H9 (cell line): ENCODE measurements around the gene ABCB8. TPM values are rescaled to one million over a fixed set of nuclear protein-coding genes. Genes with fewer than 3 reads are reported as not detected.
A peak's percentile ranks its signal among the peaks of the same experiment; 100 is the strongest.

Source experiments
- DNase-seq: peaks from one replicate; pipeline ENCODE4 v3.0.0-alpha.2; 2017
- H2AFZ ChIP-seq: one replicate; pipeline ENCODE4 v1.6.1; 2013; ENCODE audit warnings: mild to moderate bottlenecking, low read length, control low read depth, moderate library complexity
- H2AK5ac ChIP-seq: 2 replicates; pipeline ENCODE4 v1.6.1; 2013; ENCODE audit warnings: low read length, control low read depth, mixed read lengths; ENCODE audit not compliant: insufficient read length
- H2BK120ac ChIP-seq: one replicate; pipeline ENCODE4 v1.6.1; 2013; ENCODE audit warnings: low read depth, mild to moderate bottlenecking, low read length, control low read depth, inconsistent platforms; ENCODE audit not compliant: poor library complexity, severe bottlenecking
- H2BK12ac ChIP-seq: 2 replicates; pipeline ENCODE4 v1.6.1; 2013; ENCODE audit warnings: low read length, control low read depth, mixed read lengths, low read depth; ENCODE audit not compliant: insufficient read length
- H2BK15ac ChIP-seq: 2 replicates; pipeline ENCODE4 v1.6.1; 2013; ENCODE audit warnings: low read depth, low read length, control low read depth
- H2BK20ac ChIP-seq: one replicate; pipeline ENCODE4 v1.6.1; 2013; ENCODE audit warnings: low read depth, mild to moderate bottlenecking, low read length, control low read depth, inconsistent platforms; ENCODE audit not compliant: poor library complexity, severe bottlenecking
- H2BK5ac ChIP-seq: 2 replicates; pipeline ENCODE4 v1.6.1; 2013; ENCODE audit warnings: low read length, control low read depth, mixed read lengths; ENCODE audit not compliant: insufficient read length
- H3K14ac ChIP-seq: 2 replicates; pipeline ENCODE4 v1.6.1; 2013; ENCODE audit warnings: low read length, control low read depth; ENCODE audit not compliant: insufficient read depth
- H3K18ac ChIP-seq: 2 replicates; pipeline ENCODE4 v1.6.1; 2013; ENCODE audit warnings: low read depth, mild to moderate bottlenecking, mixed read lengths, low read length, control low read depth; ENCODE audit not compliant: insufficient read length
- H3K23ac ChIP-seq: 2 replicates; pipeline ENCODE4 v1.6.1; 2013; ENCODE audit warnings: low read length, control low read depth, mixed read lengths, low read depth; ENCODE audit not compliant: insufficient read length
- H3K23me2 ChIP-seq: 2 replicates; pipeline ENCODE4 v1.6.1; 2013; ENCODE audit warnings: low read depth, mild to moderate bottlenecking, mixed read lengths, low read length, control low read depth; ENCODE audit not compliant: insufficient read length, poor library complexity, severe bottlenecking
- H3K27ac ChIP-seq: 2 replicates; pipeline ENCODE4 v1.5.1; 2013; ENCODE audit warnings: low read length, control low read depth, mixed read lengths, low read depth; ENCODE audit not compliant: insufficient read length
- H3K27me3 ChIP-seq: 2 replicates; pipeline ENCODE4 v1.6.1; 2013; ENCODE audit warnings: low read length, control low read depth, inconsistent platforms; ENCODE audit not compliant: insufficient read depth
- H3K4ac ChIP-seq: 2 replicates; pipeline ENCODE4 v1.6.1; 2013; ENCODE audit warnings: low read depth, mild to moderate bottlenecking, control low read depth, inconsistent platforms, low read length, moderate library complexity
- H3K4me1 ChIP-seq: 2 replicates; pipeline ENCODE4 v1.6.1; 2013; ENCODE audit warnings: low read length, control low read depth, inconsistent platforms; ENCODE audit not compliant: insufficient read depth
- H3K4me2 ChIP-seq: 2 replicates; pipeline ENCODE4 v1.6.1; 2013; ENCODE audit warnings: low read length, control low read depth, mixed read lengths; ENCODE audit not compliant: insufficient read length, insufficient read depth
- H3K56ac ChIP-seq: 2 replicates; pipeline ENCODE4 v1.6.1; 2013; ENCODE audit warnings: low read depth, mild to moderate bottlenecking, mixed read lengths, low read length, control low read depth; ENCODE audit not compliant: insufficient read length
- H3K79me1 ChIP-seq: 2 replicates; pipeline ENCODE4 v1.6.1; 2013; ENCODE audit warnings: low read depth, mild to moderate bottlenecking, moderate library complexity, low read length, control low read depth, inconsistent platforms; ENCODE audit not compliant: insufficient read depth, poor library complexity, severe bottlenecking
- H3K79me2 ChIP-seq: 2 replicates; pipeline ENCODE4 v1.6.1; 2013; ENCODE audit warnings: low read length, control low read depth, inconsistent platforms; ENCODE audit not compliant: insufficient read depth
- H3K9ac ChIP-seq: 2 replicates; pipeline ENCODE4 v1.6.1; 2013; ENCODE audit warnings: low read length, control low read depth, mixed read lengths; ENCODE audit not compliant: insufficient read length; ENCODE audit errors: extremely low read depth
- H3K9me3 ChIP-seq: one replicate; pipeline ENCODE4 v1.6.1; 2013; ENCODE audit warnings: low read depth, low read length, inconsistent platforms; ENCODE audit not compliant: control insufficient read depth
- H3T11ph ChIP-seq: one replicate; pipeline ENCODE4 v1.6.1; 2013; ENCODE audit warnings: mild to moderate bottlenecking, low read length, control low read depth, inconsistent platforms
- H4K20me1 ChIP-seq: one replicate; pipeline ENCODE4 v1.6.1; 2013; ENCODE audit not compliant: control insufficient read depth, insufficient read length, insufficient read depth
- H4K5ac ChIP-seq: 2 replicates; pipeline ENCODE4 v1.6.1; 2013; ENCODE audit warnings: low read depth, mild to moderate bottlenecking, mixed read lengths, low read length, control low read depth; ENCODE audit not compliant: insufficient read length
- H4K8ac ChIP-seq: replicated peaks from 2 replicates; pipeline ENCODE4 v1.6.1; 2013; ENCODE audit warnings: low read length, control low read depth, mixed read lengths, low read depth; ENCODE audit not compliant: insufficient read length
- H4K91ac ChIP-seq: 2 replicates; pipeline ENCODE4 v1.6.1; 2013; ENCODE audit warnings: low read depth, mild to moderate bottlenecking, moderate library complexity, mixed read lengths, low read length, control low read depth; ENCODE audit not compliant: insufficient read length
- H3K27ac Mint-ChIP-seq, 3 experiments: 2 replicates in 2 of 3; 3 replicates in 1 of 3; pipeline ENCODE4 v1.8.0; 2020 to 2021; ENCODE audit warnings: mixed read lengths in 3 of 3, mild to moderate bottlenecking in 1 of 3, moderate library complexity in 1 of 3
- H3K27me3 Mint-ChIP-seq: 2 replicates; pipeline ENCODE4 v1.8.0; 2021; ENCODE audit warnings: low read depth, mild to moderate bottlenecking, moderate library complexity, mixed read lengths
- H3K36me3 Mint-ChIP-seq, 3 experiments: 2 replicates in 2 of 3; 3 replicates in 1 of 3; pipeline ENCODE4 v1.8.0; 2020 to 2021; ENCODE audit warnings: low read depth in 3 of 3, mixed read lengths in 3 of 3; ENCODE audit not compliant: insufficient read depth in 1 of 3
- H3K4me1 Mint-ChIP-seq, 2 experiments: 2 replicates each; pipeline ENCODE4 v1.8.0; 2020; ENCODE audit warnings: mixed read lengths in 2 of 2
- H3K4me3 Mint-ChIP-seq, 2 experiments: 2 replicates in 1 of 2; 3 replicates in 1 of 2; pipeline ENCODE4 v1.8.0; 2020 to 2021; ENCODE audit warnings: mild to moderate bottlenecking in 2 of 2, mixed read lengths in 2 of 2, moderate library complexity in 1 of 2
- H3K9me3 Mint-ChIP-seq, 2 experiments: 2 replicates in 1 of 2; 3 replicates in 1 of 2; pipeline ENCODE4 v1.8.0; 2020; ENCODE audit warnings: mild to moderate bottlenecking in 2 of 2, mixed read lengths in 2 of 2, moderate library complexity in 1 of 2
- CTCF ChIP-seq: fragments of 200-600 bp; sonication (generic); conservative IDR thresholded peaks from 3 replicates; pipeline ENCODE4 v1.8.0; 2021; ENCODE audit warnings: antibody characterized with exemption, mild to moderate bottlenecking
- WGBS: extraction: QIAGEN DNeasy Blood & Tissue Kit; methylation state at CpG from one replicate; pipeline ENCODE4 v1.1.7; 2013; ENCODE audit warnings: missing lambda C conversion rate, low lambda C conversion rate, mixed read lengths; ENCODE audit not compliant: insufficient read length; ENCODE audit errors: extremely low coverage; 5-methylcytosine and 5-hydroxymethylcytosine counted together
- total RNA-seq: library from RNA; stranded (reverse); gene quantifications from 2 replicates; pipeline ENCODE4 v1.2.1, GENCODE V29; 2021

ABCB8 gene
- total RNA-seq, 1 experiment from 2014 or later: 22.1 TPM

- Histone ChIP-seq H2BK120ac (no peak overlapping the region), H3K9ac (no peak overlapping the region), H4K5ac (no peak overlapping the region), H3K4me2 (no peak overlapping the region), H3K79me2 (peaks cover 23% of the 10 kb centered on the region), H3K56ac (no peak overlapping the region), H4K91ac (no peak overlapping the region), H2BK5ac (no peak overlapping the region), H2BK20ac (no peak overlapping the region), H3K23ac (no peak overlapping the region), H2BK15ac (no peak overlapping the region), H3K4me1 (peaks cover 2% of the 10 kb centered on the region; the same call in 1 of the 2 replicates), H3T11ph (no peak overlapping the region), H2AFZ (no peak overlapping the region), H3K14ac (no peak overlapping the region), H3K23me2 (peaks cover 13% of the 10 kb centered on the region), H3K4ac (no peak overlapping the region), H2AK5ac (no peak overlapping the region), H4K8ac (no peak overlapping the region), H3K27me3 (no peaks in the 10 kb centered on the region; the same call in 1 of the 2 replicates), H3K79me1 (peaks cover 4% of the 10 kb centered on the region), H4K20me1 (no peaks in the 10 kb centered on the region), H3K9me3 (no peaks in the 10 kb centered on the region), H3K18ac (no peak overlapping the region), H3K27ac (no peak overlapping the region), H2BK12ac (no peak overlapping the region)
- Mint-ChIP-seq H3K9me3 (no peaks in the 10 kb centered on the region), H3K27ac (no peak overlapping the region), H3K4me1 (peaks cover 39 to 43% of the 10 kb centered on the region in 2 experiments), H3K36me3 (peaks cover 0 to 22% (median 3%) of the 10 kb centered on the region in 3 experiments; a peak in 5 of 7 replicates), H3K4me3 (peak overlapping the region in 1 of 2 experiments; percentile 93; a peak in 2 of 5 replicates), H3K27me3 (peaks cover 7% of the 10 kb centered on the region)
- WGBS: no CpG with 5 or more reads among the region's 22 CpGs
- DNase-seq: no peak
- no peak for TF ChIP-seq CTCF
Observed at GRCh38 chr7:151089893-151090730, 61.9 kb downstream of the ABCB8 start.
